ENCODE data around the gene PTCH1. TPM values are rescaled to one million over a fixed set of nuclear protein-coding genes. Genes with fewer than 3 reads are reported as not detected.

PTCH1 gene
- total RNA-seq, 1 experiment from 2014 or later = 15.2 TPM

DNA sequence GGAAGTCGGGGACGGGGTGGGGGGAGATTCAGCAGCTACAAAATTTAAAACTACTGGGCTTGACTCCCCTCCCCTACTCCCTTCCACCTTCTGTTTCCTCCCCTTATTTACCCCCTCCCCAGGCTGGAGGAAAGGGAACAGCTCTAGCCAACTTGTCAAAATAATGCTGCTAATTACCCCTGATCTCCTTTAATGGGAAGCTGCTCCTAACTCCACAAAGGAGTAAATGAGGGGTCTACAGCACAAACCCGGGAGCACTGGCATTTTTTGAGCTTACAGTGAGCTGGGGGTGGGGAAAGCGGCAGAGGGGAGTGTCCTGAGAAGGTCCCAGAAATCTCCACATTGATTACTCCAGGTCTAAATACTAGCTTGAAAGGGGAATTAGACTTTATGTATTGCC lies 3.1 kb downstream of the PTCH1 start (continued):
- no peak for TF ChIP-seq TCF7L2 (IDR thresholded peaks at IDR 0.05; ENCODE audit: borderline replicate concordance, extremely low read depth, insufficient read depth, insufficient read length)
- TF ChIP-seq POLR2A (IDR thresholded peaks at IDR 0.05; ENCODE audit: borderline replicate concordance, extremely low read depth, insufficient read depth, insufficient read length) = no peak
- TF ChIP-seq, protein P1, sequence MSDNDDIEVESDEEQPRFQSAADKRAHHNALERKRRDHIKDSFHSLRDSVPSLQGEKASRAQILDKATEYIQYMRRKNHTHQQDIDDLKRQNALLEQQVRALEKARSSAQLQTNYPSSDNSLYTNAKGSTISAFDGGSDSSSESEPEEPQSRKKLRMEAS (IDR thresholded peaks at IDR 0.05) = no peak
- no peak for TF ChIP-seq SRF (IDR thresholded peaks at IDR 0.05; ENCODE audit: low read depth)

DNA sequence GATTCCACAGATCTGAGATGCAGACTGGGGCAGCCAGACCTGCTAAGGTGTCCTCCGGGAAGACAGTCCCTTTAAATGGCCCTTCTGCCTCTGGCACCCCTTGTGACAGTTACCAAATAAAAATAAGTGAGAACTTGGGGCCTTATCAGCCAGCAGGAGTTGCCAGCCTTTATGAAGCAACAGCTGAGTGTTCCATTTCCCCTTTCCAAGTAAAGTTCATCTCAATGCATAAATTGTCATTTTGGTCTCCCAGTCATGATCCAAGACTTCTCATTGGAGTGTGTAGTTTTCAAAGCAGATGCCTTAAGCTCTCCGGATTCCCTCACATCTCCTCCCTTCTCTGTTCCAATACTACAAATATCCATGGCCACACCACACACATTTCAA lies 4.1 kb downstream of the PTCH1 start:
- Histone ChIP-seq H3K4me2 (ENCODE audit: low read length) (peak overlapping the region; percentile 100; the same call in 1 of the 2 replicates), H3K9me2 (ENCODE audit: insufficient read depth) (no peaks in the 10 kb centered on the region), H3K9me3 (ENCODE audit: control insufficient read depth in 1 of 2, insufficient read depth in 1 of 2, low read depth in 1 of 2, low read length in 2 of 2) (no peaks in the 10 kb centered on the region), H3K4me1 (ENCODE audit: control insufficient read depth in 1 of 2, insufficient read depth in 2 of 2, low read length in 2 of 2) (peaks cover 13 to 33% of the 10 kb centered on the region in 2 experiments), H2AFZ (ENCODE audit: low read depth, low read length, poor library complexity, severe bottlenecking) (no peak overlapping the region), H3K79me2 (ENCODE audit: insufficient read depth, low read length) (0 out of 2 replicates have a peak, but pooled peaks cover 6% of the 10 kb centered on the region), H3K4me3 (replicated peaks in 1 of 2; ENCODE audit: low read depth in 1 of 2, low read length in 2 of 2) (0 out of 4 replicates have a peak overlapping the region, but pooled peaks of 1 of the 2 experiments have one; percentile 90), H3K9ac (ENCODE audit: low read length) (no peak overlapping the region), H3K36me3 (ENCODE audit: control insufficient read depth in 1 of 2, insufficient read depth in 2 of 2, low read length in 2 of 2) (no peaks in the 10 kb centered on the region), H3K27me3 (ENCODE audit: insufficient read depth, low read length) (no peaks in the 10 kb centered on the region), H4K20me1 (ENCODE audit: insufficient read depth) (no peaks in the 10 kb centered on the region), H3K27ac (ENCODE audit: low read depth, low read length) (no peak overlapping the region)
- RAD21 ChIA-PET (ENCODE audit: low non-redundant PET in 1 of 2, low total read pairs in 2 of 2, uncharacterized antibody in 2 of 2, unreplicated experiment in 2 of 2) = no interaction called here
- CTCF ChIA-PET = no interaction called here
- POLR2A ChIA-PET = no interaction called here
- DNase-seq (ENCODE audit: low read depth, low spot score) = no peak
- ATAC-seq = no peak
- intact Hi-C loops (cut with micrococcal nuclease) = loop anchor here (5.0 kb wide), 1 partner anchor 705 kb away; no protein-coding TSS in a partner anchor
- no TSS peak for BruUV-seq (replicated peaks)
- TF ChIP-seq EGR1 (IDR thresholded peaks at IDR 0.05; ENCODE audit: low read depth) = no peak
- no peak for TF ChIP-seq YY1 (IDR thresholded peaks at IDR 0.05; ENCODE audit: extremely low read depth, insufficient replicate concordance, low read depth, low read length)
- no peak for TF ChIP-seq POLR2A (IDR thresholded peaks at IDR 0.05; ENCODE audit: borderline replicate concordance, extremely low read depth, insufficient read depth, insufficient read length)
- TF ChIP-seq, protein P1 (IDR thresholded peaks at IDR 0.05) = no peak
- no peak for TF ChIP-seq ELF1 (IDR thresholded peaks at IDR 0.05; ENCODE audit: borderline replicate concordance, low read depth)
- TF ChIP-seq ZFX (IDR thresholded peaks at IDR 0.05) = no peak
- no peak for TF ChIP-seq CBX3 (IDR thresholded peaks at IDR 0.05; ENCODE audit: low read depth)
- TF ChIP-seq EZH2 (IDR thresholded peaks at IDR 0.05) = no peak
- TF ChIP-seq CEBPB (IDR thresholded peaks at IDR 0.05; ENCODE audit: low read depth) = no peak
- TF ChIP-seq POLR2AphosphoS5 (IDR thresholded peaks at IDR 0.05; ENCODE audit: low read depth, low read length) = no peak
- TF ChIP-seq, protein P2, sequence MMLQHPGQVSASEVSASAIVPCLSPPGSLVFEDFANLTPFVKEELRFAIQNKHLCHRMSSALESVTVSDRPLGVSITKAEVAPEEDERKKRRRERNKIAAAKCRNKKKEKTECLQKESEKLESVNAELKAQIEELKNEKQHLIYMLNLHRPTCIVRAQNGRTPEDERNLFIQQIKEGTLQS (IDR thresholded peaks at IDR 0.05) = no peak
- no peak for TF ChIP-seq JUND (IDR thresholded peaks at IDR 0.05)
- no peak for TF ChIP-seq FOSL1 (IDR thresholded peaks at IDR 0.05; ENCODE audit: low read depth)

Data from HCT116 (cell line).